Gastroesophageal sphincter (tissue), 4 donors: Measurements from ENCODE around the gene CDIP1. TPM values are rescaled to one million over a fixed set of nuclear protein-coding genes. Genes with fewer than 3 reads are reported as not detected.

Experiments used
- ATAC-seq: fragments of 150-250 bp; one replicate; pipeline ENCODE4 v1.9.1; 2016; ENCODE audit warnings: mild to moderate bottlenecking, moderate library complexity
- H3K27ac ChIP-seq, 4 donors: fragments of 200-600 bp; sonication (generic) in 3 of 4; 1 replicate in 3 of 4; 2 replicates in 1 of 4; pipeline ENCODE4 v1.5.1; 2016 to 2019
- H3K27me3 ChIP-seq: fragments of 200-600 bp; sonication (generic); one replicate; pipeline ENCODE4 v1.5.1; 2019
- H3K36me3 ChIP-seq, 2 donors: fragments of 200-600 bp; sonication (generic); one replicate each; pipeline ENCODE4 v1.5.1; 2019; ENCODE audit warnings: control low read depth in 1 of 2
- H3K4me1 ChIP-seq, 3 donors: fragments of 200-600 bp; sonication (generic); 1 replicate in 2 of 3; 2 replicates in 1 of 3; pipeline ENCODE4 v1.5.1; 2016 to 2019; ENCODE audit warnings: control low read depth in 2 of 3
- H3K4me3 ChIP-seq, 2 donors: fragments of 200-600 bp; sonication (generic); one replicate each; pipeline ENCODE4 v1.5.1; 2019; ENCODE audit warnings: mild to moderate bottlenecking in 1 of 2, moderate library complexity in 1 of 2
- H3K9me3 ChIP-seq, 3 donors: fragments of 200-600 bp; sonication (generic); one replicate each; pipeline ENCODE4 v1.5.1; 2017 to 2019; ENCODE audit warnings: control low read depth in 2 of 3
- EP300 ChIP-seq: sonication (generic); formaldehyde crosslinking; IDR thresholded peaks from one replicate; pipeline ENCODE4 v1.6.1; 2017; ENCODE audit warnings: antibody characterized with exemption, mild to moderate bottlenecking
- POLR2A ChIP-seq, 2 donors: fragments of 450-650 bp; IDR thresholded peaks; one replicate each; pipeline ENCODE4 v1.6.1; 2017; ENCODE audit warnings: antibody characterized with exemption in 2 of 2, mild to moderate bottlenecking in 2 of 2, moderate library complexity in 1 of 2
- POLR2AphosphoS5 ChIP-seq: sonication (generic); formaldehyde crosslinking; IDR thresholded peaks from one replicate; pipeline ENCODE4 v1.6.1; 2017; ENCODE audit warnings: antibody characterized with exemption
- WGBS, 2 donors: methylation state at CpG; one replicate each; pipeline ENCODE4 v1.1.5; 2018; ENCODE audit warnings: low coverage in 1 of 2; 5-methylcytosine and 5-hydroxymethylcytosine counted together
- total RNA-seq, 4 donors: library from RNA; depleted of rRNA; stranded (reverse); fragments of >200 nt; gene quantifications; one replicate each; pipeline ENCODE4 v1.1.0, GENCODE V29; 2016
- TF ChIP-seq, protein P1 (sequence below), 4 experiments: fragments of 200-600 bp in 2 of 4; fragments of 450-650 bp in 2 of 4; sonication (generic) in 1 of 4; IDR thresholded peaks; one replicate each; pipeline ENCODE4 v1.5.1; 2017 to 2019; ENCODE audit warnings: antibody characterized with exemption in 4 of 4, mild to moderate bottlenecking in 2 of 4, moderate library complexity in 2 of 4

Gene CDIP1
- total RNA-seq, result 10 to 100 TPM; 13.2 to 31.5 (median 18.7) TPM

DNA sequence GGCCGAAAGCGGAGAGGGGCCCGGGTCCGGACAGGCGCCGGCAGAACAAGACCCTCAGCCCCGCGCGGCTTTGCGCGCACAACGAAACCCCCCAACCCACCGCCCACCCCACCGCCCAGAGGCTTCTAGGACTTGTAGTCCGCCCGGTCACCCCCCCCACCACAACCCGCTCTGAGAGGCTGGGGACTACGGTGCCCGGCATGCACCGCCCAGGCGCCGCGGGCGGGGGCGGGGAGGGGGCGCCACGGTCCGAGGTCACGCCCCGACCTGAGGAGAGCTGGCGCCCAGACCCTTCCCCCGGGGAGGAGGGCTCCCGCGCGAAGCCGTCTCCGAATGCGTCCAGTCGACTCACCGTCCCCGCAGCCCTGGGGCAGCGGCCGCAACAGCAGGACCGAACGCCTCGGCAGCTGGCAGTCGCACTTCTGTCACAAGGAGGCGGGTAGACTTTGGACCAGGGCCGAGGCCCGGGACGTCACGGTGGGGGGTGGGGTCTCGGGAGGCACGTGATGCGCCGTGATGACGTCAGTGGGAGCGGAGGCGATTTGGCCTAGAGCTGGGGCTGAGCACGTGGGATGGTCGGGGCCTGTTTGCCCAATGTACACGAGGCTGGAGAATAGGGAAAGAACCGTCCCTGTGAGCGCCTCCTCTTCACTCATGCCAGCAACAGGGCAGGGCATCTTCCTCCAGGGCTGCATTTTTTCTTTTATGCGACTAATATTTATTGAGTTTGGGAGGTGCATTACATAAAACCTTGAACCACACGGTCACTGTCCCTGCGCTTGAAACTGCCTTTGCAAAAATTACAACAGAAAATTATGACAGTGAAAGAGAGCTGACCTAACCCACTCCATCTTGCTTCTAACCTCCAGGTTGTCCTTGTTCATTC, at the start of gene CDIP1:
CDIP1 (minus strand) TSS at position 424 of the 886 bp plus-strand sequence. CDS start 24,643 bp downstream, outside the sequence.
- Histone ChIP-seq H3K27ac (peak within 1 kb of the TSS; percentile 68 to 95 (median 91)), H3K4me3 (peak within 1 kb of the TSS; percentile 49 to 95), H3K4me1 (peaks cover 0 to 30% (median 9%) of the 10 kb centered on the region in 3 donors), H3K36me3 (no peaks in the 10 kb centered on the region), H3K27me3 (no peaks in the 10 kb centered on the region), H3K9me3 (peaks cover 0 to 10% (median 0%) of the 10 kb centered on the region in 3 donors)
- ATAC-seq, result peak; percentile 97
- TF ChIP-seq, protein P1, sequence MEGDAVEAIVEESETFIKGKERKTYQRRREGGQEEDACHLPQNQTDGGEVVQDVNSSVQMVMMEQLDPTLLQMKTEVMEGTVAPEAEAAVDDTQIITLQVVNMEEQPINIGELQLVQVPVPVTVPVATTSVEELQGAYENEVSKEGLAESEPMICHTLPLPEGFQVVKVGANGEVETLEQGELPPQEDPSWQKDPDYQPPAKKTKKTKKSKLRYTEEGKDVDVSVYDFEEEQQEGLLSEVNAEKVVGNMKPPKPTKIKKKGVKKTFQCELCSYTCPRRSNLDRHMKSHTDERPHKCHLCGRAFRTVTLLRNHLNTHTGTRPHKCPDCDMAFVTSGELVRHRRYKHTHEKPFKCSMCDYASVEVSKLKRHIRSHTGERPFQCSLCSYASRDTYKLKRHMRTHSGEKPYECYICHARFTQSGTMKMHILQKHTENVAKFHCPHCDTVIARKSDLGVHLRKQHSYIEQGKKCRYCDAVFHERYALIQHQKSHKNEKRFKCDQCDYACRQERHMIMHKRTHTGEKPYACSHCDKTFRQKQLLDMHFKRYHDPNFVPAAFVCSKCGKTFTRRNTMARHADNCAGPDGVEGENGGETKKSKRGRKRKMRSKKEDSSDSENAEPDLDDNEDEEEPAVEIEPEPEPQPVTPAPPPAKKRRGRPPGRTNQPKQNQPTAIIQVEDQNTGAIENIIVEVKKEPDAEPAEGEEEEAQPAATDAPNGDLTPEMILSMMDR (IDR thresholded peaks at IDR 0.05), result peak in 2 of 4 experiments; percentile 14 to 43
- TF ChIP-seq EP300, result no peak
- peak; percentile 60 to 76 for TF ChIP-seq POLR2A (IDR thresholded peaks at IDR 0.05)
- peak; percentile 86 for TF ChIP-seq POLR2AphosphoS5
- 100% methylated on average over 1 to 2 of the region's 67 CpGs for WGBS, 2 donors

DNA sequence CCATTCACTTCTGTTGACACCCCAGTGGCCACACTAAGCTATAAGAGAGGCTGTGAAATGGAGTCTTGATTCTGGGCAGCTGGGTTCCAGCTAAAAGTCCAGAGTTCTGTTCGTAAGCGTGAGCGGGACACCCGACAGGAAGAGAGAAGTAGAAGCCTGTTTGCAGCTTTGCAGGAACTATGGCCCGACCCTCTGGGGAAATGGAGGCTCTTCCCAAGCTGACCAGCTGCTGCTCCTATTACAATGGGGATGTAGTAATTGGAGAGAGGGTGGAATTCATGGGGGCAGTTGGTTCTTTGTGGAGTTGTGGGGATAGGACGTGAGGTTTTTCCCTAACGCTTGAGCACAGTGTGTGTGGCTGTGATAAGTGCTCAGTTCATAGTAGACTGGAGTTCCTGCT, 47.7 kb upstream of the CDIP1 start:
- ATAC-seq, result no peak
- peaks cover 17% of the 10 kb centered on the region for H3K27me3 ChIP-seq
- no peaks in the 10 kb centered on the region for H3K4me1 ChIP-seq
- TF ChIP-seq, protein P1 (IDR thresholded peaks at IDR 0.05), result no peak
- TF ChIP-seq POLR2AphosphoS5 (no peak), EP300 (no peak), POLR2A (IDR thresholded peaks at IDR 0.05) (no peak)
- 48 to 59% methylated on average over 4 to 7 of the region's 7 CpGs for WGBS, 2 donors
- peaks cover 0 to 10% (median 0%) of the 10 kb centered on the region in 3 donors for H3K9me3 ChIP-seq
- H3K4me3 ChIP-seq, result no peak overlapping the region
- H3K36me3 ChIP-seq, result no peaks in the 10 kb centered on the region
- no peak overlapping the region for H3K27ac ChIP-seq

DNA sequence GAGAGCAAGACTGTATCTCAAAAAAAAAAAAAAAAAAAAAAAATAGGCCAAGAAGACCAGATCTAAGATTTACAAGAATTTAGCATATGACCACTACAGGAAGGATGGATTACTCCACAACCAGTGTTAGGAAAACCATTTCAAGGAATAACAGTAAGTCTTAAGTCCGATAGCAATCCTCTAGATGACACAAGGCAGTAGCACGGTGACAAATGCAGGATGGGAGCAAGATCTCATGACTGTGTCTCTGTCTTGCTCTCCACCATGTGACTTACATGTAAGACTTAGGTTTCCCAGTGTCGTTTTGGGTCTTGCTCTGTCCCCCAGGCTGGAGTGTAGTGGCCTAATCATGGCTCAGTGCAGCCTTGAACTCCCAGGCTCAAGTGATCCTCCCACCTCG, 45.3 kb upstream of the CDIP1 start:
- TF ChIP-seq, protein P1 (IDR thresholded peaks at IDR 0.05), result no peak
- no peak for TF ChIP-seq POLR2A (IDR thresholded peaks at IDR 0.05)
- TF ChIP-seq EP300, result no peak
- no peak for TF ChIP-seq POLR2AphosphoS5
- peaks cover 0 to 10% (median 0%) of the 10 kb centered on the region in 3 donors for H3K9me3 ChIP-seq
- H3K27me3 ChIP-seq, result peaks cover 17% of the 10 kb centered on the region
- no peaks in the 10 kb centered on the region for H3K4me1 ChIP-seq
- H3K36me3 ChIP-seq, result no peaks in the 10 kb centered on the region
- 77 to 94% methylated on average over 3 of the region's 4 CpGs for WGBS, 2 donors
- ATAC-seq, result no peak
- H3K4me3 ChIP-seq, result no peak overlapping the region
- no peak overlapping the region for H3K27ac ChIP-seq

DNA sequence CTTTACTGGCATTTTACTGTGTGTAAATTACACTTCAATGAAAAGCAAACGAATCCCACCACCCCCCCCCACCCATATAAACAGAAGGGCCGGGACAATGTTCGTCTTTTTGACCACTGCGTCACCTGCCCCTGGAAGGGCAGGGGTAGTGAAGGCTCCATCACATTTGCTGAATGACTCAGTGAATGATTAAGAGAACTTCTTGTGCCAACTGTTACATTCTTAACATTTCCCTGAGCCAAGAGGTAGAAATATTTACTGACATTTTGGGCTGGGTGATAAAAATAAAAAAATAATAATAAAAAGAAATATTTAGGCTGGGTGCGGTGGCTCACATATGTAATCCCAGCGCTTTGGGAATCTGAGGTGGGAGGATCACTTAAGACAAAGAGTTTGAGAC, 41.7 kb upstream of the CDIP1 start:
- WGBS, 2 donors, result 59 to 65% methylated on average over 2 to 6 of the region's 6 CpGs
- Histone ChIP-seq H3K27me3 (no peaks in the 10 kb centered on the region), H3K9me3 (no peaks in the 10 kb centered on the region), H3K4me1 (no peaks in the 10 kb centered on the region), H3K4me3 (no peak overlapping the region), H3K27ac (no peak overlapping the region), H3K36me3 (no peaks in the 10 kb centered on the region)
- no peak for ATAC-seq
- no peak for TF ChIP-seq EP300
- TF ChIP-seq, protein P1 (IDR thresholded peaks at IDR 0.05), result no peak
- TF ChIP-seq POLR2AphosphoS5, result no peak
- no peak for TF ChIP-seq POLR2A (IDR thresholded peaks at IDR 0.05)
